IPS-20b (cell line): ENCODE data around the gene FHIT.

Experiments
- H3K27ac ChIP-seq: one replicate; pipeline ENCODE4 v1.5.1; 2013; ENCODE audit warnings: low read length
- H3K27me3 ChIP-seq: 2 replicates; pipeline ENCODE4 v1.6.1; 2013; ENCODE audit warnings: mild to moderate bottlenecking, low read length, inconsistent platforms; ENCODE audit not compliant: insufficient read depth
- H3K36me3 ChIP-seq: 2 replicates; pipeline ENCODE4 v1.6.1; 2013; ENCODE audit warnings: low read depth, mild to moderate bottlenecking, inconsistent platforms, low read length, moderate library complexity; ENCODE audit not compliant: insufficient read depth
- H3K4me1 ChIP-seq: 2 replicates; pipeline ENCODE4 v1.6.1; 2013; ENCODE audit warnings: mild to moderate bottlenecking, control low read depth, inconsistent platforms, low read length, moderate library complexity; ENCODE audit not compliant: insufficient read depth
- H3K4me3 ChIP-seq: 2 replicates; pipeline ENCODE4 v1.5.1; 2013; ENCODE audit warnings: mild to moderate bottlenecking, low read length, inconsistent platforms
- H3K9ac ChIP-seq: 2 replicates; pipeline ENCODE4 v1.6.1; 2013; ENCODE audit warnings: low read depth, mild to moderate bottlenecking, inconsistent platforms, low read length, moderate library complexity
- H3K9me3 ChIP-seq: 2 replicates; pipeline ENCODE4 v1.6.1; 2013; ENCODE audit warnings: mild to moderate bottlenecking, low read depth, low read length, inconsistent platforms; ENCODE audit not compliant: insufficient read depth

FHIT gene

GRCh38 chr3:60160111-60160821 lies 1091.0 kb downstream of the FHIT start:
- Histone ChIP-seq H3K9ac (no peak overlapping the region), H3K27ac (no peak overlapping the region), H3K36me3 (no peaks in the 10 kb centered on the region), H3K4me3 (no peak overlapping the region), H3K9me3 (no peaks in the 10 kb centered on the region), H3K4me1 (no peaks in the 10 kb centered on the region), H3K27me3 (no peaks in the 10 kb centered on the region)

- H3K27me3 ChIP-seq, result no peaks in the 10 kb centered on the region
- no peak overlapping the region for H3K9ac ChIP-seq
- no peaks in the 10 kb centered on the region for H3K4me1 ChIP-seq
- H3K27ac ChIP-seq, result no peak overlapping the region
- no peak overlapping the region for H3K4me3 ChIP-seq
- no peaks in the 10 kb centered on the region for H3K9me3 ChIP-seq
- no peaks in the 10 kb centered on the region for H3K36me3 ChIP-seq
Measured at GRCh38 chr3:60158035-60158434, 1093.2 kb downstream of the FHIT start.

DNA sequence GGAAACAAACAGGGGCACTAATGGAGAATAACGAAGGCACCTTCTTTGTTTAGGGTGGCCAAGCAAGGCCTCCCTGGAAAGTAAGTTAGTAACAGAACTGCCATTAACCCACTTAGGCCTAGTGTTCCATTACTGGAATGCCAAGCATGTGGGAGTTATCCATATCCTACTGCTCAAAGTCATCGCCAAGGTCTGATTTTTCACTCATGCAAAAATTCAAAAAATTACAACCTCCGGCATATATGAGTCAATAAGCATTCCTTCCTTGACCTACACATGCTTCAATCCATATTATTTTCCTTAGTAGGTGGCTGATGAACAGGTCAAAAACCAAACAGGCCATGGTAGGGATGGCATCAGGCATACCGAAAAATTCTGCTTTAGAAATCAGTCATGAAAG lies 1097.2 kb downstream of the FHIT start:
- Histone ChIP-seq H3K36me3 (no peaks in the 10 kb centered on the region), H3K9ac (no peak overlapping the region), H3K4me3 (no peak overlapping the region), H3K9me3 (no peaks in the 10 kb centered on the region), H3K27me3 (no peaks in the 10 kb centered on the region), H3K27ac (no peak overlapping the region), H3K4me1 (no peaks in the 10 kb centered on the region)

DNA sequence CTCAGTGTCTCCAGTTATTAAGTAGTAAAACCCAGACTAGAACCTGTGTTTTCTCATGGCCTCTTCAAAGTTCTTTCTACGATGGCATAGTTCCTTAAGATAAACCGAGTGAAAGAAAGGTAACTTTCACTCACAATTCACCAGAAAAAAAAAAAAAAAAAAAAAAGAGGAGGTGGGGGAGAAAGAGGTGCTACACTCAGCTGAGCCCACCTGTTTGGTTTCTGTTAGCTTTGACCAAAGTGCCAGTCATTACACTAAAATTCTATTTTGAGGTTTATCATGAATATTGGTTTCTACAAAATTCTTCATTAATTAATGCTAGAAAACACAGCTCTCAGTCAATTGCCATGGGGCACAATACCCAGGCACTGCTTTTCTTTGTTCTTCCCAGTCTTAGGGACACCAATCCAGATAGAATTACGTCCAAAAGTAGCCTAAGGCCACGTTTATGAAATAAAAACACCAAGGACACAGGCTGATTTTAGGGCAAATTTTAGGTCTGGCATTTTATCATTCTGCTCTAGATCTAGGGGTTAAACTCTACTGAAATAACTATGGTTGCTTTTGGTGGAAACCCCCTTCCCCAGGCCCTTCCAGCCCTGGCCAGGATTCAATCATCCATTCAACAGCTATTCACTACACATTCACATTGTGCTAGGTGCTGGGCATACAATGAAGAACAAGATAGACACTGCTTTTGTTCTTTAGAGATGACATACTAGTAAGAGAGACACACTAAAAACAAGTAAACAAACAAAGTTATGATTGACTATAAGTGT lies 1097.8 kb downstream of the FHIT start:
- H3K36me3 ChIP-seq, result no peaks in the 10 kb centered on the region
- H3K9me3 ChIP-seq, result no peaks in the 10 kb centered on the region
- H3K27me3 ChIP-seq, result no peaks in the 10 kb centered on the region
- no peak overlapping the region for H3K4me3 ChIP-seq
- no peak overlapping the region for H3K27ac ChIP-seq
- H3K9ac ChIP-seq, result no peak overlapping the region
- H3K4me1 ChIP-seq, result no peaks in the 10 kb centered on the region

GRCh38 chr3:60149501-60149900 lies 1101.8 kb downstream of the FHIT start:
- Histone ChIP-seq H3K36me3 (no peaks in the 10 kb centered on the region), H3K27ac (no peak overlapping the region), H3K4me3 (no peak overlapping the region), H3K9ac (no peak overlapping the region), H3K9me3 (no peaks in the 10 kb centered on the region), H3K4me1 (peaks cover 5% of the 10 kb centered on the region; the same call in 1 of the 2 replicates), H3K27me3 (no peaks in the 10 kb centered on the region)

DNA sequence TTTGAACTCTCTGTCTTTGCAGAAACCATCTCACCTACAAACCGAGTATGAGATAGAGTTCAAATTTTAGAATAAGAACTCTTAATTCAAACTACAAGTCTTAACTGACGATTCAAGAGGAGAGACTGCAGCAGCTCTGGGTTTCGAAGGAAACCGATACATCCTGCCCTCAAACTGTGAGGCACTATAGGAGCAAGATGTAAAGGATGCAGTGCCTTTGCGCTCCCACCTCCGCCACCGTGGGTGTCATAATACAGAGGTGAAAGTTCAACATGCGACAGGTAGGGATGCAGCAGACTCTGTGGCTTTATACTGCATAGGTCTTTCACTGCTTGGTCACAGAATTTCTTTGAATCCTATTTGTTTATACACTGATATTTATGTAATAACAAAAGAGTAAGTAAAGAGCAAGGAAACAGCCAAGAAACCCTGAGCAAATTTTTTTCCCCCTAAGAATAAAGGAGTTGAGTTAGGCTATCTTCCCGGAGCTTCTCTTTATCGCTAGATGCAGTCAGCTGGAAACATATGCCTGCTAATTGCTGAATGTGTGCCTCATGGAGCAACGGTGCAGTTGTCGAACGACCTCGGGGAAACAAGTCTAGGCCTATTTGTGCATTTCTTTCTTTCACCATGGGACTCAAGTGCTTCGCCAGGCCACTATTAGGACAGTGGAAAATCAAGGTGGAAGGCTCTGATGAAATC lies 1103.9 kb downstream of the FHIT start:
- Histone ChIP-seq H3K27me3 (no peaks in the 10 kb centered on the region), H3K4me3 (no peak overlapping the region), H3K4me1 (peaks cover 5% of the 10 kb centered on the region; the same call in 1 of the 2 replicates), H3K36me3 (no peaks in the 10 kb centered on the region), H3K9me3 (no peaks in the 10 kb centered on the region), H3K27ac (no peak overlapping the region), H3K9ac (no peak overlapping the region)

- H3K27ac ChIP-seq, result no peak overlapping the region
- no peaks in the 10 kb centered on the region for H3K9me3 ChIP-seq
- no peak overlapping the region for H3K4me3 ChIP-seq
- H3K36me3 ChIP-seq, result no peaks in the 10 kb centered on the region
- no peaks in the 10 kb centered on the region for H3K27me3 ChIP-seq
- H3K9ac ChIP-seq, result no peak overlapping the region
- H3K4me1 ChIP-seq, result peaks cover 11% of the 10 kb centered on the region; the same call in 1 of the 2 replicates
Measured at GRCh38 chr3:60146121-60146520, 1105.1 kb downstream of the FHIT start.

GRCh38 chr3:60144071-60144470 lies 1107.2 kb downstream of the FHIT start:
- no peak overlapping the region for H3K27ac ChIP-seq
- H3K9me3 ChIP-seq, result no peaks in the 10 kb centered on the region
- H3K27me3 ChIP-seq, result no peaks in the 10 kb centered on the region
- H3K4me3 ChIP-seq, result no peak overlapping the region
- H3K36me3 ChIP-seq, result no peaks in the 10 kb centered on the region
- no peak overlapping the region for H3K9ac ChIP-seq
- peaks cover 11% of the 10 kb centered on the region; the same call in 1 of the 2 replicates for H3K4me1 ChIP-seq

DNA sequence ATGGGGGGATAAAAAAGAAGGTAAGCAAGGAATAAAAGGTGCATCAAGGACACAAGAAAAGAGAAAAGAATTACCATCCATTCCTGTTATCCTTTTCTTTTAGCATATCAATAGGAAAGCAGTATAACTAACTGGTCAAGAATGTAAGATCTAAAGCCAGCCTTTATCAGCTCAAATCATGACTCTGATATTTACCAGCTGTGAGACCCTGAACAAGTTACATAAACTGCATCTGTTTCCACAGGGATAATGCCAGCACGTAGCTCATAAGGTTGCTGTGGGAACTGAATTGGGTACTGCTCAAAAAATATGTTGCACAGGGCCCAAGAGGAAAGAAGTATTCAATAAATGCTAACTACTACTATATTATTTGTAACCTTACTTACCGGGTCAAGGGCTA lies 1109.2 kb downstream of the FHIT start:
- Histone ChIP-seq H3K27me3 (no peaks in the 10 kb centered on the region), H3K9me3 (no peaks in the 10 kb centered on the region), H3K36me3 (no peaks in the 10 kb centered on the region), H3K4me3 (no peak overlapping the region), H3K9ac (no peak overlapping the region), H3K4me1 (peaks cover 11% of the 10 kb centered on the region; the same call in 1 of the 2 replicates), H3K27ac (no peak overlapping the region)

DNA sequence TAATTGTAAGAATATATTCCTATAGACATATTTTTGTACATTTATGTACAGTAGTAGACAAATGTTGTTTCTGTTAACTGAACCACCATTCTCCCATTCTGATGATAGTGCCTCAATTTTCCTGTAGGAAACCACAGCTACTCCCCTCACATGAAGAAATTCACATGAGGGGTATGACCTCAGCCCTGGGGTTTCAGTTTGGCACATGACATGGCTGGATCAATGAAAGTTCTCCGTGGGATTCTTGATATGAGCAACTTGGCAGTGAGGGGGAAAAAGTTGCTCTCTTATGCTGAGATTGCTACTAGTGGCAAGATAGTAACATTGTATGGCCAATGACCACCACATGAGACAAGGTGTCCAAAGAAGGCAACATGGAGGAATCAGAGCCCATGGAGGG lies 1111.1 kb downstream of the FHIT start:
- no peak overlapping the region for H3K27ac ChIP-seq
- H3K9ac ChIP-seq, result no peak overlapping the region
- no peaks in the 10 kb centered on the region for H3K9me3 ChIP-seq

DNA sequence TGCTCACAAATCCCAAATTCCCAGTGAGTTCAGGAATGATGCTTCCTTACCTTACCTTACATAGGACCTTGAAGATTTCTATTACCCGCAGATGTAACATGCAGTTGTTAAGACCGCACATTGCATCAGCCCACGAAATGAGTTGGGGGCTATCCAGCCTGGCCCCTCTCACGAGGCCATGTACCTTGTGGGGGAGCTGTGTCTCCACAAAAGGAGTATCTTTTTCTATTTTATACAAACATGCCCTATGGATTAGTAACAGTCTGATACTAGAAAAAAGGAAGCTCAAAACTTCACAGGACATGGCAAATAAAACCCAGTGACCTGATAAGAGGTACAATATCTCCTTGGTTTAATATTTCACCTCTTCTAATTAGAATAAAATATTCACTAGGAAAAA lies 1114.7 kb downstream of the FHIT start:
- H3K4me1 ChIP-seq, result no peaks in the 10 kb centered on the region; the same call in 1 of the 2 replicates
- no peak overlapping the region for H3K27ac ChIP-seq
- no peaks in the 10 kb centered on the region for H3K9me3 ChIP-seq
- H3K4me3 ChIP-seq, result no peak overlapping the region
- no peaks in the 10 kb centered on the region for H3K36me3 ChIP-seq
- H3K27me3 ChIP-seq, result no peaks in the 10 kb centered on the region
- no peak overlapping the region for H3K9ac ChIP-seq

More for the DNA sequence above, 1111.1 kb downstream of the FHIT start:
- Histone ChIP-seq H3K27me3 (no peaks in the 10 kb centered on the region), H3K4me3 (no peak overlapping the region), H3K36me3 (no peaks in the 10 kb centered on the region), H3K4me1 (peaks cover 6% of the 10 kb centered on the region; the same call in 1 of the 2 replicates)
